PC-9 (cell line): Measurements from ENCODE around the gene AUTS2. TPM values are rescaled to one million over a fixed set of nuclear protein-coding genes. Genes with fewer than 3 reads are reported as not detected.

Source experiments
- BruUV-seq: library from RNA; stranded (reverse); fragments of 400-500 nt; replicated peaks from 2 replicates; lab custom pipeline; 2021; lab: Mats Ljungman, UMichigan
- CTCF ChIA-PET: fragments of 300-600 bp; sonication (Branson Sonifier 250); formaldehyde crosslinking; loops from one replicate; lab custom pipeline; 2022; ENCODE audit warnings: antibody characterized with exemption; lab: Charles Lee
- POLR2A ChIA-PET: fragments of 300-600 bp; sonication (Branson Sonifier 250); formaldehyde crosslinking; loops from one replicate; lab custom pipeline; 2022; ENCODE audit warnings: antibody characterized with exemption; ENCODE audit not compliant: unreplicated experiment; lab: Charles Lee
- DNase-seq, 2 experiments: peaks; one replicate each; pipeline versions ENCODE4 v3.0.0 to v3.0.0-alpha.2; 2015 to 2022; ENCODE audit warnings: mixed read lengths in 1 of 2
- H2AFZ ChIP-seq: fragments of 200-600 bp; sonication (generic); 2 replicates; pipeline ENCODE4 v1.8.1; 2017; ENCODE audit warnings: antibody characterized with exemption
- H3F3A ChIP-seq: fragments of 200-600 bp; sonication (generic); 2 replicates; pipeline ENCODE4 v1.8.1; 2017; ENCODE audit warnings: antibody characterized with exemption, mild to moderate bottlenecking, low read depth; ENCODE audit not compliant: insufficient read depth
- H3K27ac ChIP-seq: fragments of 200-600 bp; sonication (generic); 2 replicates; pipeline ENCODE4 v1.6.1; 2016; ENCODE audit warnings: mixed run types
- H3K27me3 ChIP-seq: fragments of 200-600 bp; sonication (generic); 2 replicates; pipeline ENCODE4 v1.6.1; 2016; ENCODE audit warnings: low read depth, mixed run types; ENCODE audit not compliant: insufficient read depth
- H3K36me3 ChIP-seq: fragments of 200-600 bp; sonication (generic); 2 replicates; pipeline ENCODE4 v1.6.1; 2016; ENCODE audit warnings: low read depth, mixed run types
- H3K4me1 ChIP-seq: fragments of 200-600 bp; sonication (generic); replicated peaks from 2 replicates; pipeline ENCODE4 v1.6.1; 2016; ENCODE audit warnings: mixed run types; ENCODE audit not compliant: insufficient read depth
- H3K4me2 ChIP-seq: fragments of 200-600 bp; sonication (generic); 2 replicates; pipeline ENCODE4 v1.6.1; 2017; ENCODE audit warnings: mixed run types
- H3K4me3 ChIP-seq: fragments of 200-600 bp; sonication (generic); 2 replicates; pipeline ENCODE4 v1.6.1; 2016; ENCODE audit warnings: mixed run types
- H3K79me2 ChIP-seq: fragments of 200-600 bp; sonication (generic); 2 replicates; pipeline ENCODE4 v1.6.1; 2017; ENCODE audit warnings: low read depth, mixed run types
- H3K9me2 ChIP-seq: fragments of 200-600 bp; sonication (generic); 2 replicates; pipeline ENCODE4 v1.8.1; 2017; ENCODE audit warnings: mild to moderate bottlenecking; ENCODE audit not compliant: insufficient read depth
- H3K9me3 ChIP-seq: fragments of 200-600 bp; sonication (generic); 2 replicates; pipeline ENCODE4 v1.8.1; 2016; ENCODE audit warnings: low read depth; ENCODE audit not compliant: insufficient read depth
- H4K20me1 ChIP-seq: fragments of 200-600 bp; sonication (generic); 2 replicates; pipeline ENCODE4 v1.8.1; 2017; ENCODE audit not compliant: insufficient read depth
- EZH2 ChIP-seq: fragments of 200-600 bp; sonication (generic); IDR thresholded peaks from 2 replicates; pipeline ENCODE4 v1.8.0; 2017; ENCODE audit warnings: antibody characterized with exemption, low read depth
- intact Hi-C: fragments of 100-400 bp; cut with micrococcal nuclease; formaldehyde crosslinking; loops from one replicate; pipeline ENCODE4 v1.10.0; 2022; ENCODE audit not compliant: unreplicated experiment
- total RNA-seq: library from RNA; stranded (reverse); gene quantifications from 2 replicates; pipeline ENCODE4 v1.2.3, GENCODE V29; 2021
- TF ChIP-seq, protein P1 (sequence below): fragments of 200-600 bp; sonication (generic); conservative IDR thresholded peaks from 2 replicates; pipeline ENCODE4 v1.6.1; 2017; ENCODE audit warnings: mixed run types, antibody characterized with exemption, mild to moderate bottlenecking, moderate library complexity

Gene AUTS2
- total RNA-seq, 1 experiment from 2014 or later: not detected

DNA sequence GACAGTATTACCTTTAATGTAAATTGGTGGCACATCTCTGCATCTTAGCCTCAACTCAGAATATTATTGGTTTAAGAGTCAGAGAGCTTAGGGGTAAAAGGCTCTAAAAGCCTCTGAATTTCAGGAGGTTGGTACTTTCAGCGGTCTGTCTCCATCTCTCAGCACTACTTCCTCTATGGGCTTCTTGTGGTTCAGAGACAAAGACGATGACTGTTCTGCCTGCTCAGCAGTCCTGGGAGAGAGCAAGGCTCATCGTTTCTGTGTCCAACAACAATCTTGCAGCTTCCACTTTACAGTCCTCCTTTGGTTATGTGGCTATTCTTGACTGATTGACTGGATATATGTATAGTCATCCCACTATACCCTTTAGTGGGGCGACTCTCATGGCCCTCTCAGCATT is 394.7 kb downstream of the AUTS2 start:
- Histone ChIP-seq H3K4me2 (no peak overlapping the region), H3K36me3 (no peaks in the 10 kb centered on the region), H3K9me3 (no peaks in the 10 kb centered on the region), H2AFZ (no peak overlapping the region), H3F3A (no peaks in the 10 kb centered on the region), H3K79me2 (no peaks in the 10 kb centered on the region), H3K4me3 (no peak overlapping the region), H3K9me2 (no peaks in the 10 kb centered on the region), H3K27ac (no peak overlapping the region), H3K4me1 (no peaks in the 10 kb centered on the region), H4K20me1 (no peaks in the 10 kb centered on the region), H3K27me3 (peaks cover 9% of the 10 kb centered on the region; the same call in 1 of the 2 replicates)
- ChIA-PET POLR2A (no interaction called here), CTCF (no interaction called here)
- no peak for DNase-seq
- TF ChIP-seq, protein P1, sequence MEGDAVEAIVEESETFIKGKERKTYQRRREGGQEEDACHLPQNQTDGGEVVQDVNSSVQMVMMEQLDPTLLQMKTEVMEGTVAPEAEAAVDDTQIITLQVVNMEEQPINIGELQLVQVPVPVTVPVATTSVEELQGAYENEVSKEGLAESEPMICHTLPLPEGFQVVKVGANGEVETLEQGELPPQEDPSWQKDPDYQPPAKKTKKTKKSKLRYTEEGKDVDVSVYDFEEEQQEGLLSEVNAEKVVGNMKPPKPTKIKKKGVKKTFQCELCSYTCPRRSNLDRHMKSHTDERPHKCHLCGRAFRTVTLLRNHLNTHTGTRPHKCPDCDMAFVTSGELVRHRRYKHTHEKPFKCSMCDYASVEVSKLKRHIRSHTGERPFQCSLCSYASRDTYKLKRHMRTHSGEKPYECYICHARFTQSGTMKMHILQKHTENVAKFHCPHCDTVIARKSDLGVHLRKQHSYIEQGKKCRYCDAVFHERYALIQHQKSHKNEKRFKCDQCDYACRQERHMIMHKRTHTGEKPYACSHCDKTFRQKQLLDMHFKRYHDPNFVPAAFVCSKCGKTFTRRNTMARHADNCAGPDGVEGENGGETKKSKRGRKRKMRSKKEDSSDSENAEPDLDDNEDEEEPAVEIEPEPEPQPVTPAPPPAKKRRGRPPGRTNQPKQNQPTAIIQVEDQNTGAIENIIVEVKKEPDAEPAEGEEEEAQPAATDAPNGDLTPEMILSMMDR: no peak
- TF ChIP-seq EZH2: no peak
- intact Hi-C loops: no loop called here
- no TSS peak for BruUV-seq

DNA sequence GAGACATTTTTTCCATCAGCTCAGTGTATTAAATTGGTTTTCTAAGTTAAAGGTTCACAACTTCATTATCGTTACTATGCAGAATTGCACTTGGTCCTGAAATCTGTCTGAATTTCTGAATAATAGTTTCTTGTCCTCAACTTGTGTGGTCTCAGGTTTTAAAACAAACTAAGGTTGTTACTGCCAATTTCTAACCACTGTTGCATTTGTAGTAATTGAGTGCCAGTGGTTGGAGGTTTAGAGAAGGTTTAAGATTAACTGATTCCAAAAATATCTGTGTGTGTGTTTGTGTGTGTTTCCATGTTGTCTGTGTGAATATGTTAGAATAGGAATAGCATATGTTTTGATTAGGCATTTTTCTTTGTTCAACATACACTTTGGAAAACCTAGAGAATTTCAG is 395.9 kb downstream of the AUTS2 start:
- Histone ChIP-seq H3K79me2 (no peaks in the 10 kb centered on the region), H3F3A (no peaks in the 10 kb centered on the region), H3K4me3 (no peak overlapping the region), H3K4me2 (no peak overlapping the region), H3K27ac (no peak overlapping the region), H3K4me1 (no peaks in the 10 kb centered on the region), H3K36me3 (no peaks in the 10 kb centered on the region), H3K9me3 (no peaks in the 10 kb centered on the region), H2AFZ (no peak overlapping the region), H4K20me1 (no peaks in the 10 kb centered on the region), H3K27me3 (peaks cover 9% of the 10 kb centered on the region; the same call in 1 of the 2 replicates), H3K9me2 (no peaks in the 10 kb centered on the region)
- CTCF ChIA-PET: no interaction called here
- no peak for TF ChIP-seq EZH2
- TF ChIP-seq, protein P1: no peak
- POLR2A ChIA-PET: no interaction called here
- intact Hi-C loops: no loop called here
- BruUV-seq: no TSS peak
- no peak for DNase-seq

DNA sequence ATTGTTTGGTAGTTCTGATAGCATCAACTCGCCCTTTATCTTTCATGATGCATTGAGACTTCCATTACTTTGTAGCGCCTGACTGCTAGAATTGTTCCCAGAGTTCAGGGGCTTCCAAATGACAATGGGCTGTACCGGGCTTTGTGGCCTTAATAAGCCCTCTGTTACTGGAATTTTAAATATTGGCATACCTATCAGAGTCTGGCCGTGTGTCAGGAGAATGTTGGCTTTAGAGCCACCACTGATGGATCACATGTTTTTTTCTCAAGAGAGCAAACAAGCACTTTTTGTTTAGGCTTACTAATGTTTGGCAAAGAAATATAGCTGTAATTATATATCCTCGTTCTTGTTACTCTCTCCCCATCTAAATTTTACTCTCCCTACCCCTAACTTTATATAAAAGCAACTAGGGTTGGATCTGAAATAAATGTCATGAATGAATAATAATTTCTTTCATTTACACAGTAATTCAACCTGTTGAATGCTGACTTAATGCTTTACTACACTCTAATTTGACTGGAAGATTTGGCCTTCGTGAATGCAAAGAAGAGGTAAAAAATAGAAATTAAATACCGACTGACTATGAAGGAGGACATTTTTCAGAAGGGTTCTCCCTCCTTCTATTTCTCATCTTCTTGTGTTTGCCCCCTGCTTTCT is 396.7 kb downstream of the AUTS2 start:
- Histone ChIP-seq H3K36me3 (no peaks in the 10 kb centered on the region), H2AFZ (no peak overlapping the region), H3K9me3 (no peaks in the 10 kb centered on the region), H3K4me1 (no peaks in the 10 kb centered on the region), H3K4me2 (no peak overlapping the region), H3F3A (no peaks in the 10 kb centered on the region), H3K27ac (no peak overlapping the region), H3K4me3 (no peak overlapping the region), H3K79me2 (no peaks in the 10 kb centered on the region), H3K9me2 (no peaks in the 10 kb centered on the region), H4K20me1 (no peaks in the 10 kb centered on the region), H3K27me3 (peaks cover 7% of the 10 kb centered on the region; the same call in 1 of the 2 replicates)
- no TSS peak for BruUV-seq
- ChIA-PET POLR2A (no interaction called here), CTCF (no interaction called here)
- TF ChIP-seq EZH2: no peak
- TF ChIP-seq, protein P1: no peak
- no peak for DNase-seq
- intact Hi-C loops: no loop called here
